Erythroblast (primary cell): Measurements from ENCODE around the gene RTTN.

Experiments used
- GATA1 ChIP-seq: IDR thresholded peaks from 2 replicates; pipeline ENCODE4 v1.6.1; 2011; ENCODE audit warnings: low read depth, mild to moderate bottlenecking, control low read depth, low read length, moderate library complexity
- POLR2A ChIP-seq: IDR thresholded peaks from 2 replicates; pipeline ENCODE4 v1.6.1; 2011; ENCODE audit warnings: mild to moderate bottlenecking, low read length

DNA sequence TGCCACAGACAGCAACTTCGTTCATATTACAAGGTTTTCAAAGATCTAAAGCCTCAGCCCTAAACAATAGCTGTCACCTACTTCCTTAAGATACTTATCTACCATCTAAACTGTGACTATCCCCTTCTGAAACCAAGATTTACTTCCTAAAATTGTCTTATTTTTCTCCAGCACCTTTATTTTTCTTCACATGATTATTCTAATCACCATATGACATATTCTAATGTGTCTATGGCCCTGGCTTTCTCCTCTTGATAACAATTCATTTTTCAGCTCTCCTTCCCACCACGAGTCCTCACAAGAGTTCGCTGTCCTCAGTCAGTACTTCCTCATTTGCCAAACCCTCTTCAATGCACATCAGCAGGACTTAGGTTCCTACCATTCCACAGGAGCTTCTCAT lies 53.9 kb downstream of the RTTN start:
- TF ChIP-seq POLR2A (no peak), GATA1 (no peak)
